GM23248 (cell line): ENCODE data around the gene CEP97.

Experiments
- EZH2 ChIP-seq: fragments of 200-600 bp; sonication (generic); IDR thresholded peaks from 2 replicates; pipeline ENCODE4 v1.6.1; 2018; ENCODE audit warnings: antibody characterized with exemption, mild to moderate bottlenecking; ENCODE audit not compliant: insufficient read depth, poor library complexity, severe bottlenecking
- EZH2phosphoT487 ChIP-seq: fragments of 200-600 bp; sonication (generic); IDR thresholded peaks from 2 replicates; pipeline ENCODE4 v1.6.1; 2018; ENCODE audit warnings: antibody characterized with exemption, moderate library complexity, mild to moderate bottlenecking, low read depth; ENCODE audit not compliant: insufficient read depth

DNA sequence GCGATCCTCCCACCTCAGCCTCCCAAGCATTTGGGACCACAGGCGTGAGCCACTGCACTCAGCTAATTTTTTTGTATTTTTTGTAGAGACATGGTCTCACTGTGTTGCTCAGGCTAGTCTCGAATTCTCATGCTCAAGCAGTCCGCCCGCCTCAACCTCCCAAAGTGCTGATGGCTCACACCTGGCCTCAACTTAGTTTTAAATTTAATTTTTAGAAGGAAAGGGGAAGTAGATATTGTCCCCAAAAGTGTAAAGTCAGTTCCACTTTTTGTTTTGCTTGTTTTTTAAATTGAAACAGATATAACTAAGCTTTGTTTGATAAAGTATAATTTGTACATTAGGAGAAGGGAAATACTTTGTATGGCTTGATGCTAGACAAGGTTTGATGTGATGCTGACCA is 93.6 kb downstream of the CEP97 start:
- TF ChIP-seq EZH2 (no peak), EZH2phosphoT487 (no peak)
